GM19397 (cell line): ENCODE measurements around the gene METTL14.

Experiments used
- ATAC-seq: cut with Tn5 transposase; IDR thresholded peaks from one replicate; pipeline ENCODE4 v1.9.1; 2021; ENCODE audit warnings: mild to moderate bottlenecking, moderate library complexity; ENCODE audit not compliant: unreplicated experiment

METTL14 gene

GRCh38 chr4:118732591-118733330, 47.6 kb downstream of the METTL14 start:
- ATAC-seq: no peak

GRCh38 chr4:118734491-118735205, 49.5 kb downstream of the METTL14 start:
- ATAC-seq: no peak

DNA sequence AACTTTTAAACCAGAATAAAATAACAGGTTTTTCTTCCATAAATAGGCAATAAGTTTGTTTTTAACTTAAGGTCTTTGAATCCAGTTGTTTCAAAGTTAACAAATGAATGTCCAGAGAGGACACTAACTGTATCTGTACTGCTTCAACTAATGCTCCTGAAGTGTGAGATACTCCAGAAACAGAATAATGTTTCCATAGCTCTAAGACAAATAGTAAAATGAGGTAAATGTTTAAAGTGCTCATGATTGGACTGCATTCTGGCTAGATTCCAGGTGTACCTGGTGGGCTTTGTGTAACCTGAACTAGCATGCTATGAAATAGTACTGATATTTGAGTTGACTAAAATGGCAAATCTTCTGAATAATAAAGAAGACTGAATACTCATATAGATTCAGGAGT, 51.7 kb downstream of the METTL14 start:
- ATAC-seq: no peak

DNA sequence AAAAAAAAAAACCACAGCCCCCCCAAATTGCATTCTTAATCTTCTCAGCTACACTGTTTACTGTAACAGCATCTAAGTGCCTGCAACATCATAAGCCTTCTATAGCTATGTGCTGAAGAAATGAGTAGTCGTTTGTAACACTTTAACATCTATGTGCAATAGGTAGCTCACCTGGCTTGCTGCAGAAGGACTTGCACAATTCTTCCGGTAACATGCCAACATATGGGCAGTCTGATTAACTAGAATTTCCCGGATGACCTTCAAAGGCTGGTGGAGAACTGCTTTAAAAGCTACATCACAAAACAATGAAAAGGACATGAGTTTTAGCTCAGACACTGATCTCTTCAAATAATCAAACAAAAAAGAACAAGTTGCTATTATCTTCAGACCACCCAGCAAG, 52.9 kb downstream of the METTL14 start:
- ATAC-seq: no peak

- no peak for ATAC-seq
Measured at GRCh38 chr4:118739022-118739713, 54.0 kb downstream of the METTL14 start.

- no peak for ATAC-seq
Measured at GRCh38 chr4:118740869-118741268, 55.7 kb downstream of the METTL14 start.

DNA sequence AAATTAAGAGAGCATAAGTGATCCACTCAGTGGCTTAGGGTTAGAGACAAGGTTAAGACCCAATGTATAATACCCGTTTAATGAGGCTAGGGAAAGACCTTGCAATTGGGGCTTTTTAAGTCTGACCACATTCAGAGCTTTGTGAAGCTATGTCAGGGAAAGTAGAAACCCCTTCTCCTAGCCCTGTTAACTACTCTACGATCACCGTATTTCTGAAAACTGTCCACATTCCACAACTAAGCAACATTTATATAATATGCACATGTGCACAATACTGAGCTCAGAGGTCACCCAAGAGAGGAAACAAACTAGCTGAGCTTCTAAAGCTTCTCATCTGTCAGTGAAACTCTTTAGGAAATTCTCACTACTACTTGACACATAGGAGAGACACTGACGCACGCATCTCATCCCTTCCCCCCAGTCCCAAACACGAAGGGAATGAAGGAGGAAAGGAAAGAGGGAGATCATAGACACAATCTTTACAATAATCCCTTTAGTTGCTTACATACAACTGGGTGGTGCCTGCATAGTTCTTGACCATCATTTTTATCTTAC, 56.2 kb downstream of the METTL14 start:
- no peak for ATAC-seq

- ATAC-seq: no peak
Measured at GRCh38 chr4:118742050-118742449, 56.9 kb downstream of the METTL14 start.

GRCh38 chr4:118743867-118744266, 58.7 kb downstream of the METTL14 start:
- ATAC-seq: no peak

GRCh38 chr4:118745357-118745756, 60.2 kb downstream of the METTL14 start:
- no peak for ATAC-seq

DNA sequence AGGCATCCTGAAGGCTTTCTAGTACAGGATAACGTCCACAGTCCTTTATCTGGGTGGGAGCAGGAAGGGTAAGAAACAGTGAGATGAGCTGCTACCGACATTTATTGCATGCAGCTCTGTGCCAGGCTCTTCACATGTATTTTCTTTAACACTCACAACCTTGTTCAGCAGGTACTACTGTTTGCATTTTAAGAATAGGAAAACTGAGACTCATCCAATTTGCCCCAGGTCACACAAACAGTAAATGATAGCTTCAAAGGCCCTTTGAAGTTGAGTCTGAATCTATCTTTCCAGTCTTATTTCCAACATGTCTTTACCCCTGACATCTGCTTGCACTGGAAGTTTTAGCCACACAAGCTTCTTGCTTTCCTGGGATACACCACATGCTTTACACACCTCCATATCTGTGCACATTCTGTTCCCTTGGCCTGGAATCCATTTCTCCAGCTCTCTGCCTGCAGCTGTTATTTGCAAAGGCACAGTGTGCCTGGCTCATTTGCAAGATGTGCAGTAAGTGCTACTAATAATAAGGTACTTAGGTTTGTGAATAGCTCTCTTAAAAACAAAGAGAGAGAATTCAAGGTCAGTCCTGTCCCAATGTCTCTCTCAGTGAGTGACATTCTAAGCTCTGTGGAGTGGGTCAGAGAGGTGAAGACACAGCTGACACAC, 61.2 kb downstream of the METTL14 start:
- no peak for ATAC-seq

DNA sequence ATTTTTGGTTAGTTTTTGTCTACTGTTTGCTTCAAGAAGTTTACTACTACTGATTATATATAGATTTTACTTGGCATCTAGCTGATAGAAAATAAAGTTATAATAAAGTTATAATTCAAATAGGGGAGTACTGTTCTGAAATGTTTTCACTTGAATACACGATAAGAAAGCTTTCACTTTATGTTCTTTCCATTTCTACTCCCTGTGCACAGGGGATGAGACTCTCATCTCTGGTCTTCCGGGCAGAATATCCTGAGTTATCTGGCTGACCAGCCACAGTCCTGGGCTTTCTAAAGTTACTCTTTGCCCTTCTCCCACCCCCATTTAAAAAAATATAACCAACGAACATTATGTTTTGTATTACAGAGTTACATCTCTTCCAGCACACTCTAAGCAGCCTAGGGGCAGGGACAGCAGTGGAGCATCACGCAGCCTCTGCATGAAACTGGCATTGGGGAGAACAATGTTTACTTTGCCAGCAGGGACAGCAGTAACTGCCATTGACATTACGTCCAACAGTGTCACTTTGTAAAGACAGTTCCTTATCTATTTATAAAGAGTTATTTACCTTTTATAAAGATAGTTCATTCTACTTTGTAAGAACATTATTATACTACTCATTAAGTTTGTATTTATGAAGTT, 64.3 kb downstream of the METTL14 start:
- no peak for ATAC-seq

DNA sequence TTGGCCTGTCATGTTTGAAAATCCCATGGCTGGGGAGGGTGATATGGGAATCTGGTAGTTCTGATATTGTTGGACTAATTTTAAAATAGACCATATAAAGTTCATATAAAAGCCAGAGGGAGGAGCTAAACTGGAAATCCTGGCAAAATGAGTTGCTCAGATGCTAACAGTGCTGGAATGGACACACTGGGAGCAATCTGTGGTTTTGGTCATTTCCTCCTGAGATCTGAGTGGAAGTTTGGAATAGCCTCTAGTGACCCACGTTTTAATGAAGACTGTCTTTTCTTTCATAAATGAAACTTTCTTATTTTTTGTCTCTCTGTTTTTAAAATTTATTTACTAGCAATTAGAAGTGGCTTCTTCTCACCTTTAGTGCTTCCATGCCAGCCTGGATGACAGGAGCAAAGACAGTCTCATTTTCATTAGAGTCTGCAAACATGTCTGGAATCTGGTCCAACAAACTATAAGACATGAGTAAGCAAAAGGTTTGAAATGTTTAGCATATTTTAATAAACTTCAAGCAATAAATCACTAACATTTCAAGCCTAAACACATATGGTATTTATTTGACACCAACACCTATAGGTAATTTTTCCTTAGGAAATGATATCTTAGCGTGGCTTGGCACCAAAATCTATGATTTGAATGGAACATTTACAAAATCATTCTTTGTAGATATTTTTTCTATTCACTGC, 66.6 kb downstream of the METTL14 start:
- ATAC-seq: no peak

DNA sequence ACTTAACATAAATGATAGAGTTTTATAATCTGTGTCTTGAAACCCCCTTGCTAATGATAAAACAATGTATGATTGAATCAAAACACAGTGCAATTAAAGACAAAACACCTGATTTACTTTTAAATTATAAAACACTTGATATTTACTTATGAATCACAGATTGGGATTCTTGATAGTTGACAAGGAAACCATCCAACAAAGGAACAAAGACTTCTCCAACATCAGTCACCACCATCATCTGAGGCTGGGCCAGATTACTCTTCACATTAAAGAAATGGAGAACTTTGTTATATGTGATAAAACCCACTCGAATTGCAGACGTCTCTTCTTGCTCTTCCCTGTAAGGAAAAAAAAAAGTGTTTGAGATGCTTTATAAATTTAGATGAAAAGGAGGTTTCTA, 67.4 kb downstream of the METTL14 start:
- ATAC-seq: no peak

DNA sequence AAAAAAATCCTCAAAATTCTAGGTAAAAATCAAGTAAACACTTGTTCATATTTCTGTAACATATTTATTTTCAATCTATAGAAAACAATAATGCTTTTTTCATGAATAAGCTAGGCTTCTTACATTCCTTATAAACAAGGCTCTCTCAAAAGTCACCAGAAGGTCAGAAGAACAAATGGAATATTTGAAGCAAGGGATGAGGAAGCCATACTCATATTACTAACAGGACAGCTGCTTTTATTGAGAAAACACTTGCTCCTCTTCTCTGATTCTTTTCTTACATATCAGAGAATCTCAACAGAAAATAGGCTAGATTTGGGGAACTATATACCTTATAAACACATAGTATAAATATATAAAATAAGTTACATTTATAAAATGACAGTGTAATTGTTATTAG, 67.9 kb downstream of the METTL14 start:
- ATAC-seq: no peak

- no peak for ATAC-seq
Measured at GRCh38 chr4:118753685-118754084, 68.5 kb downstream of the METTL14 start.

- ATAC-seq: no peak
Measured at GRCh38 chr4:118754890-118755289, 69.7 kb downstream of the METTL14 start.

- ATAC-seq: no peak
Measured at GRCh38 chr4:118755438-118756226, 70.4 kb downstream of the METTL14 start.

- ATAC-seq: no peak
Measured at GRCh38 chr4:118756429-118756828, 71.2 kb downstream of the METTL14 start.
